Stimulated activated CD4-positive, alpha-beta T cell treated with anti-CD3 and anti-CD28 coated beads, Interleukin-12 subunit alpha, Interleukin-12 subunit beta, amount 100 ng/mL, for 24 hours (primary cell): Measurements from ENCODE around the gene RAB11FIP2.

ENCODE experiments used
- DNase-seq, 2 experiments: peaks; one replicate each; pipeline ENCODE4 v3.0.0-alpha.2; 2020; ENCODE audit warnings: low read depth in 2 of 2

RAB11FIP2 gene

DNA sequence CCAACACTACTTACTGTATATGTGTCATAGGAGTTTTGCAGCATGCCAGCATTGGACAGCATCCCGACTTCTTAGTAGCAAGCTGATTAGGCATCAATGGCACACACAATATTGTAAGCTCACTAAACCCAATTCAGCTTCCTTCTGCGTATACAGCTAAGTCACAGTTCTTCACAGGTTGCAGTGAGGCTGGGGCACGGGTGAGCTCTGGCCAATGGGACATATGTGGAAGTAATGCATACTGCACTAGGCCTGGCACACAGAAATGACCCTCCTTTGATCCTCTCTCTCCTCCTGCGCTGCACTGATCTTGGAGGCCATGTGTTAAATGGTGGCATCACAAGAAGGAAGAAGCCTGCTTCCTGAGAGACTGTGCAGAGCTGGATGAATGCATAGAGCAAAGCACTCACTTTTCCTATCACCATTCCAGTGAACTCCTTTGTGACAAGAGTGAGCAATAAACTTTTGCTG, 11.9 kb downstream of the RAB11FIP2 start:
- DNase-seq: no peak

GRCh38 chr10:118033905-118034304, 12.8 kb downstream of the RAB11FIP2 start:
- no peak for DNase-seq

- DNase-seq: no peak
Measured at GRCh38 chr10:118032564-118032963, 14.2 kb downstream of the RAB11FIP2 start.

GRCh38 chr10:118031351-118032075, 15.2 kb downstream of the RAB11FIP2 start:
- no peak for DNase-seq

GRCh38 chr10:118028619-118029018, 18.1 kb downstream of the RAB11FIP2 start:
- no peak for DNase-seq

DNA sequence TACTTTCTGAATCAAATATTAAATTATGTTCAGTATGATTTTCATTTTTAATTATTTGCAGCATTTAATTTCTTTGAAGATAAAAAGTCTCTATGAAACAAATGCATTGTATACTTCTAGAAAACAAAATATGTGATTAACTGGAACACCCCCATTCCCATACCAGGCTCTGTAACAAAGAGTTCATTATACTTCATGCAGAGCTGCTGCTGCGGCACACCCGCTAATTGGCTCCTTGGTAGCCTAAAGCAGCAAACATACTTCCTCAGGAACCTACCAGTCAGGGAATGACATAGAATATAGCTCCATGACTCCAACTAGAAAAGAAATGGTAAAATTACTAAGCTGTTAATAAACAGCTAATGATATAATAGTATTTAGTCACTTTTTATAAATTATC, 19.3 kb downstream of the RAB11FIP2 start:
- no peak for DNase-seq

GRCh38 chr10:118026936-118027335, 19.8 kb downstream of the RAB11FIP2 start:
- no peak for DNase-seq

- DNase-seq: no peak
Measured at GRCh38 chr10:118020365-118020764, 26.4 kb downstream of the RAB11FIP2 start.

DNA sequence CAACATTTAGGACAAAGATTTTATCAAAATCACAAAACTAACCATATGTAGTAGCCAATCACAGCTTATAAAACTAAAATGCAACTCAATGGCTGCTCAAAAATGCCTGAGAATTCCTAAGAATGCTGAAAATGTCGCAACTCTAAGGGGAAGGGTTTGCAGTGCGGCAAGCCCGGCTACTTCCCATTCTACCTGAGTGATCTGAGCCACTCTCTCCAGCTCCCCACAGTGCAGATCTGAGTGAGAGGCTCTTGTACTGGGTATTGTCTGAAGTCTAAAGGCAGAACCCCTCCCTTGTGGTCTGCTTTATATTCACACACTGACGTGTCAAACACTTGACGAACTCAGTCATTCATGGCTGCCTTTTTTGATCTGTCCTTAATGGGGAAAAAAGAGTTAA, 28.9 kb downstream of the RAB11FIP2 start:
- DNase-seq: no peak

DNA sequence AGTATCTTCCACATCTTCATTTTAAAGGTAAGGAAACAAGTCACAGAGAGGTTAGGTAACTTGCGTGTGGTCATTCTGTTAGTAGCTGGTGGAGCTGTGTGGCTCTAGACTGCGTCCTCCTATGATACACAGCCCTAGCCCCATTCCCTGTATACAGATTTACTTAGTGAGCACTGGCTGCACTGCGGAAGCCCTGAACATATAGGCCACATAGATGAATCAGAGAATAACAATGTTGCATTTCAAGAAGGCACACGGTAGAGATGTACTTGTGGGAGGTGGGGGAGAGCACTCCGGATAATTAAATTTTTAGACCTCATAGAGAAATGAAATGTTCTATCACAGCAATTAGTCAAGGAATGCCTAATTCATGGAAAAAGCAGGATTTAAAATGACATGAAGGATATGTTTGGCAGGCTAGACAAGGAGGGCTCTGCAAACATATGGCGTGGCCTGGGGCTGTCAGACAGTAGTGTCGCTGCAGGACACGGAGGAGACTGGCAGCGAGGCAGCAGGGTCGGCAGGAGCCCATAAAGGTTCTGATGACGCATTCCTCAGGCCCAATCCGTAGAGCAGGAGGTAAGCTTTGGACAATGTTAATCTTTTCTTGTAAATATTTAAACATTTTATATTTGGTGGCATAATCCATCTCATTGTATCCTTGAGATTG, 29.5 kb downstream of the RAB11FIP2 start:
- DNase-seq: no peak

DNA sequence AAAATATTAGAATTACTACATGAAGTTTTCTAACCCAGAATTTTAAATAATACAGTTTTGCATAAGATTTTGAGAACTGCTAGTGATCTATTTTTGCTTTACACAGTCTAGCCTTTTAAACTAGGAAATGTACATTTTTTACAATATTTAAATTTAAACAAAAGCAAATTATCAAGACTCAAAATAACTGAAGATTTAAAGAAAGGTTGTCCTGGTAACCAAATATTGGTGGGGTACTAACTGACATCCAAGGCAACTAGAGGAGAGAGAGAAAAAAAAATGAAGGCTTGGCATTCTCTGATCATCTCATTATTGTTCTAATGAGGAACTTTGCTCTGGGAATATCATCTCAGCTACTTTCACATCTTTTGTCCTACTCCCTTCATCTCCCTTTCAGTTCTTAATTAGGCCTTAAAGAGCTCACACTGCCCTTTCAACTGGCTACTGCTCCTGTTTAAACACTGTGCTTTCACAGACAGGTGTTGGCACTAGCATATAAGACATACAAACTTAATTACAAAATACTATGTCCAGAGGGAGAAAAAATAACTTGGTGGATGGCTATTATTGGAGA, 33.7 kb downstream of the RAB11FIP2 start:
- no peak for DNase-seq

- DNase-seq: no peak
Measured at GRCh38 chr10:118007773-118008172, 39.0 kb downstream of the RAB11FIP2 start.

DNA sequence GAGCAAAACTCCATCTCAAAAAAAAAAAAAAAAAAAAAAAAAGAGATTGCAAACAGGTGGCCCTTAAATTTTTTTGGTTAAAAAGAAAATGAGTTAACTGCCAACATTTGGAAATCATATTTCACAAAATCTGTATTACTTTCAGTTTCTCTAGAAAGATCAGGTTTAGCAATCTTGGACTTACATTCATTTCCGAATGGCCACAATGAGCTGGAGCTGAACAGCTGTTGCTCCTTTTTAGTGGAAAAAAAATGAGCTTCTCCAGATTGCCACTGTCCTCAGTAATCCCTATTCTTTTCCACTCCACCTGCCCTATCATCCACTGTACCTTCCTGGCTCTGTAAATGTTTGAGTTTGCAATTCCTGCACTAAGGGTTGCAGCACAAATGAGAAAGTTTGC, 43.6 kb downstream of the RAB11FIP2 start:
- no peak for DNase-seq

DNA sequence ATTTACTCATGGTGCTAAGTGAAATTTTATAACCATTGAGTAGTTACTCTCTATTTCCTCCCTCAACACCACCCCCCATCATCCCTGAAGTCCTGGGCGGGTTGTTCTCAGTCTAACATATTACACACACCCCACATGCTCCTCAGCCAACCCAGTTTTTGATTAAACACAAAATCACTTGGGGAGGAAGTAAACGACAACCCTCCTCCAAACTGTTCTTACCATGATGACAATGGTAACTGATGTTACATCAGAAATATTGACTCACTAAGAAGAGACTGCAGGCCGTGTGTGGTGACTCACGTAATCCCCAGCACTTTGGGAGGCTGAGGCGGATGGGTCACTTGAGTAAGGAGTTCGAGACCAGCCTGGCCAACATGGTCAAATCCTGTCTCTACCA, 44.2 kb downstream of the RAB11FIP2 start:
- no peak for DNase-seq

DNA sequence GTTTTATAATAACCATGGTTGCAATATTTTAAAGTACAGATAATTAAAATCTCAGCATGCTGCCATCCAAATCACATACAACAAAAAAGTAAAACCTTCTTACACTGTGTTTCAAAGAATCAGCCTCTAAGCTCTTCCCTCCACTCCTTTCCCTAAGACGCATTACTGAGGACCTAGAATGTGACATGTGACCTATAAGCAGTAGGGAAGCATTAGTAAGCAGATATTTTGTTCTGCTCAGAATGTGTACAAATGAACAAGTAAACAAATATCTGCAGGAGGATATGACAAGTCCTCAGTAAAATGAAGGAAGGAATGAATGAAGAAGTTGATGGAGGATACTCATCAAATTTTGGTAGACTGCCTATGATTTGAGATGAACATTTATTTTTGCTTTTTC, 49.1 kb downstream of the RAB11FIP2 start:
- DNase-seq: no peak

DNA sequence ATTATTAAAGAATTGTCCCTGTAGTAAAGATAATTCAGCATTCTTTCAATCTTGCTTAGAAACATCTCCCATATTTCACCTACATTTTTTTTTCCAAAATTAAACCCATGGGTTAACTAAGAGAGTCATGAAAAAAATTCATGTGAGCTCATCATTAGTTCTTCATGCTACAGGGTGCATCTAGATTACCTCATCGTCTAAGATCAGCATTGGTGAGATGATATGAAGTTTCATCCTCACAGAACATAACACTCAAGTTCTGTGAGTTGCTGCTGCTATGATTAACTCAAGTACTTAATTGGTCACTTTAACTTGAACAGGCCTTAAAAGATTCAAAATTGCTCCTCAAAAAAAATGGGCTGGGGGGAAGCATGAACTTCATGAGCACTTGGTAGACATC, 50.0 kb downstream of the RAB11FIP2 start:
- DNase-seq: no peak

GRCh38 chr10:117994771-117995170, 52.0 kb downstream of the RAB11FIP2 start:
- DNase-seq: no peak

DNA sequence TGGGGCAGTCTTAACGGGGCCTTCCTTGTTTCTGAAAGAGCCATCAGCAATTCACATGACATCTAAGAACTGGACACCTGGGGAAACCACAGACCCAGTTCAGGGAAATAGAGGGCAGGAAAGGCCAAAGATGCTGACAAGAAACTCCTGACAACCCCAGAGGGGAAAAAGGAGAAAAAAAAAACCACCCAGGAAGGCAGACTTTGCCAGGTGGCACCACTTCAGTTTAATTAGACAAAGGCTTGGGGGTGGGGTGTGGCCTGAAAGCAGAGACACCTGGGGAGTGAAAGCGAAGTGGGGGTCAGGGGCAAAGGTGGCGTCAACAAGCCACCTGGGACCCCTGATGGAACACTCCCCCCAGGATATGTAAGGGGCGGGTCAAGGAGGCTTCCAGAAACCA, 53.6 kb downstream of the RAB11FIP2 start:
- no peak for DNase-seq

GRCh38 chr10:117991701-117992100, 55.0 kb downstream of the RAB11FIP2 start:
- no peak for DNase-seq

DNA sequence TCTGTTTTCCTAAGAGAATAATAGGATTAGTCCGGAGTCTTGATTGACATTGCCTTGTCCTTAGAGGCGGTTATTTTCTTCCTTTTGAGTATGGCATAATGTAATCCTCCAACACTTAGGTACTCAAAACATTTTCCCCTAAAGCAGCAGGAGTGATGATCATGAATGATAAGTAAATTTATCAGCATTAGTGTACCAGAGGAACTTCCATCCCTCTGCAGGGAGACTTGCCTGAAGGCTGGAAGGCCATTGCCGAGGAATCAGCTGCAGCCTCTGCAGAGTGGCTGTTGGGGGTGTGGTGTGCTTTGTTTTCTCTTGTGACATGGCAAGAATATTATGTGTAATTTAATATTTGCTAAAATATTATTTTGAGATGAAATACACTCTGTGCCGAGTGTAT, 56.8 kb downstream of the RAB11FIP2 start:
- no peak for DNase-seq

DNA sequence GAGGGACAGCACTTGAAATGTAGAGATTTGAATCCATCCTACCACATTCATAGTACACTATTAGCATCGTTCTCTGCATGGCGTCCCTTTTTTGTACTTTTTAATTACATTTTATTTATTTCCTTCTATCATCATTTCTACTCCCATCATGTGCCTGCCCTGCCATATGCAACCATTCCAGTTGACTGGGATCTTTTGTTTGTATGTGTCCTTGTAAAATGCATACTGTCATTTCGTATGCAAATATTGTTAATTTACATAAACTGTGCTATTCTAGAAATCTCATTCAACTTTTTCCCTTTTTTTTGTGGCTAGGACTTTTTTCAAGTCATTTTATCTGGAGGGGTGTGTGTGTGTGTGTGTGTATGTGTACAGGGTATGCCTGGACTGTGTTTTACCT, 57.9 kb downstream of the RAB11FIP2 start:
- DNase-seq: no peak

DNA sequence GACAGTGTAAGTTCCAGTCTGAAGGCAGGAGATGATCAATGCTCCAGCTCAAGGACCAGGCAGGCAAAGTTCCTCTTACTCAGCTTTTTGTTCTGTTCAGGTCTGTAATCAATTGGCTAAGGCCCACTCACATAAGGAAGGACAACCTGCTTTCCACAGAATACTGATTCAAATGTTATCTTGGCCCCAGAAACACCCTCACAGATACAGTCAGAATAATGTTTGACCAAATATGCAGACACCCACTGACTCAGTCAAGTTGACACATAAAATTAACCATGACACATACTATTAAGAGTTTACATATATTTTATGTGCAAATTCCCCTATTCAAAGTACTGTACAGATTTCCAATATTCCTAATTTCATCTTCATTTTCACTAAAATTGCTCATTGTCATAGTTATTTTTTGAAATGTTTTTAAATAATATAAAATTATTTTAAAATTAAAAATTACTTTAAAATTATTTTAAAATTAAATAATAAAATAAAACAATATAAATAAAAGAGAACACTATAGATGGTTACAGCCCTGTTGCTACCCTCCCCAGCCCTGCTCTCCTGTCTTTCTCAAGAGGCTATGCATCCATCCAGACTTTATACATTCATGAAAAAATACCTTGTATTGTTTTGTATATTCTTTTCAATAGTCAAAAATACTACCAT, 59.4 kb downstream of the RAB11FIP2 start:
- DNase-seq: no peak

DNA sequence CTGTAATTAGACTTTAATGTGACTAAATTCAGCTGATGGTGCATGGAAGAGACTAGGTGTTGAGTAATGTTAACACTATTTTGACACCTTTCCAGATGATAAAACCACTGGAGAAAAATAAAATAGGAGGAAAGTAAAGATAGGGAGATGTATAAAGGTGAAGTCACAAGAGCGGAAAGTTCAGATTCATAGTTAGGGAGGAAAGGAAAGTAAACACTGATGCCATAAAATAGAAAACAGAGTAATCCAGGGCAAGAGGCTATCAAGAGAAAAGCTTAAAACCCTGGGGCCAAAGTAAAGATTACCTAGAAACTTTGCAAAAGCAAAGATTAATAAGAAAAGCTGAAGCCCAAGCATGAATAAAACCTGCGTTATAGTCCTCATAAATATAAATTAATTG, 62.8 kb downstream of the RAB11FIP2 start:
- DNase-seq: no peak
